ENCODE results near the gene WNT10A.
A peak's percentile ranks its signal among the peaks of the same experiment; 100 is the strongest.

Gene WNT10A

GRCh38 chr2:218877331-218877730 is 3.3 kb upstream of the WNT10A start:
- DNase-seq (ENCODE audit: low read depth in 2 of 2), result no peak

GRCh38 chr2:218877891-218878290 is 2.8 kb upstream of the WNT10A start:
- DNase-seq (ENCODE audit: low read depth in 2 of 2), result no peak

- DNase-seq (ENCODE audit: low read depth in 2 of 2), result no peak
Observed at GRCh38 chr2:218878486-218878885, 2.2 kb upstream of the WNT10A start.

GRCh38 chr2:218878926-218879761 is 1.5 kb upstream of the WNT10A start:
- DNase-seq (ENCODE audit: low read depth in 2 of 2), result no peak

GRCh38 chr2:218879776-218880101 is 913 bp upstream of the WNT10A start:
- no peak for DNase-seq (ENCODE audit: low read depth in 2 of 2)

- no peak for DNase-seq (ENCODE audit: low read depth in 2 of 2)
Observed at GRCh38 chr2:218880859-218881594, 375 bp downstream of the WNT10A start.

- DNase-seq (ENCODE audit: low read depth in 2 of 2), result no peak
Observed at GRCh38 chr2:218881744-218882460, 1.2 kb downstream of the WNT10A start.

GRCh38 chr2:218882461-218882816 is 1.8 kb downstream of the WNT10A start:
- no peak for DNase-seq (ENCODE audit: low read depth in 2 of 2)

- no peak for DNase-seq (ENCODE audit: low read depth in 2 of 2)
Observed at GRCh38 chr2:218882866-218883366, 2.3 kb downstream of the WNT10A start.

GRCh38 chr2:218883491-218884490 is 3.1 kb downstream of the WNT10A start:
- DNase-seq (ENCODE audit: low read depth in 2 of 2), result peak in 1 of 2 donors; percentile 48

- no peak for DNase-seq (ENCODE audit: low read depth in 2 of 2)
Observed at GRCh38 chr2:218884519-218884918, 3.9 kb downstream of the WNT10A start.

GRCh38 chr2:218885981-218886947 is 5.6 kb downstream of the WNT10A start:
- DNase-seq (ENCODE audit: low read depth in 2 of 2), result no peak

GRCh38 chr2:218887079-218887478 is 6.4 kb downstream of the WNT10A start:
- DNase-seq (ENCODE audit: low read depth in 2 of 2), result no peak

- DNase-seq (ENCODE audit: low read depth in 2 of 2), result no peak
Observed at GRCh38 chr2:218888341-218888740, 7.7 kb downstream of the WNT10A start.

- no peak for DNase-seq (ENCODE audit: low read depth in 2 of 2)
Observed at GRCh38 chr2:218889937-218890336, 9.3 kb downstream of the WNT10A start.

GRCh38 chr2:218890369-218890768 is 9.7 kb downstream of the WNT10A start:
- no peak for DNase-seq (ENCODE audit: low read depth in 2 of 2)

- no peak for DNase-seq (ENCODE audit: low read depth in 2 of 2)
Observed at GRCh38 chr2:218891275-218892135, 10.9 kb downstream of the WNT10A start.

- DNase-seq (ENCODE audit: low read depth in 2 of 2), result peak; percentile 73 to 78
Observed at GRCh38 chr2:218892693-218893348, 12.2 kb downstream of the WNT10A start.
